Smooth muscle cell (in vitro differentiated cells): ENCODE data around the gene HACD2. TPM values are rescaled to one million over a fixed set of nuclear protein-coding genes. Genes with fewer than 3 reads are reported as not detected.

ENCODE experiments used
- DNase-seq: peaks from one replicate; lab custom pipeline; 2025; ENCODE audit not compliant: unreplicated experiment; lab: John Stamatoyannopoulos, UW
- H2AFZ ChIP-seq: fragments of 200-600 bp; sonication (generic); 2 replicates; pipeline ENCODE4 v1.6.0; 2016; ENCODE audit warnings: antibody characterized with exemption, low read depth, mild to moderate bottlenecking
- H3F3A ChIP-seq: fragments of 200-600 bp; sonication (generic); 2 replicates; pipeline ENCODE4 v1.6.0; 2017; ENCODE audit warnings: antibody characterized with exemption, low read depth
- H3K27ac ChIP-seq: fragments of 200-600 bp; sonication (generic); 2 replicates; pipeline ENCODE4 v1.5.1; 2016; ENCODE audit warnings: low read depth, mild to moderate bottlenecking
- H3K27me3 ChIP-seq: fragments of 200-600 bp; sonication (generic); 2 replicates; pipeline ENCODE4 v1.6.1; 2016; ENCODE audit warnings: low read depth, mild to moderate bottlenecking
- H3K36me3 ChIP-seq: fragments of 200-600 bp; sonication (generic); 2 replicates; pipeline ENCODE4 v1.5.1; 2016; ENCODE audit warnings: low read depth
- H3K4me1 ChIP-seq: fragments of 200-600 bp; sonication (generic); 2 replicates; pipeline ENCODE4 v1.5.1; 2016; ENCODE audit warnings: low read depth
- H3K4me2 ChIP-seq: fragments of 200-600 bp; sonication (generic); 2 replicates; pipeline ENCODE4 v1.6.0; 2016; ENCODE audit warnings: mild to moderate bottlenecking
- H3K4me3 ChIP-seq: fragments of 200-600 bp; sonication (generic); 2 replicates; pipeline ENCODE4 v1.5.1; 2016; ENCODE audit warnings: mild to moderate bottlenecking
- H3K79me2 ChIP-seq: fragments of 200-600 bp; sonication (generic); 2 replicates; pipeline ENCODE4 v1.6.0; 2016; ENCODE audit warnings: low read depth, mild to moderate bottlenecking
- H3K9ac ChIP-seq: fragments of 200-600 bp; sonication (generic); 2 replicates; pipeline ENCODE4 v1.6.0; 2016; ENCODE audit warnings: low read depth
- H3K9me3 ChIP-seq: fragments of 200-600 bp; sonication (generic); replicated peaks from 2 replicates; pipeline ENCODE4 v1.5.1; 2016; ENCODE audit warnings: low read depth
- H4K20me1 ChIP-seq: fragments of 200-600 bp; sonication (generic); 2 replicates; pipeline ENCODE4 v1.6.0; 2016; ENCODE audit warnings: low read depth
- WGBS: methylation state at CpG from one replicate; pipeline ENCODE4 v1.1.7; 2016; ENCODE audit warnings: low lambda C conversion rate; 5-methylcytosine and 5-hydroxymethylcytosine counted together
- polyA plus RNA-seq: library from polyadenylated mRNA; unstranded; fragments of >200 nt; fragmentation: Nextera tagmentation; extraction: Ambion mirVana; gene quantifications from 2 replicates; pipeline ENCODE4 v1.2.1, GENCODE V29; 2016
- total RNA-seq: library from RNA; depleted of rRNA; stranded (reverse); fragments of >200 nt; gene quantifications from 2 replicates; pipeline ENCODE4 v1.2.3, GENCODE V29; 2014
- TF ChIP-seq, protein P1 (sequence below): fragments of 200-600 bp; sonication (generic); IDR thresholded peaks from 2 replicates; pipeline ENCODE4 v1.5.1; 2017; ENCODE audit warnings: borderline replicate concordance, mild to moderate bottlenecking, antibody characterized with exemption; ENCODE audit not compliant: insufficient read depth, poor library complexity, severe bottlenecking

HACD2 gene
- total and polyA plus RNA-seq, 2 experiments from 2014 or later, result 9.5 to 28.3 TPM

DNA sequence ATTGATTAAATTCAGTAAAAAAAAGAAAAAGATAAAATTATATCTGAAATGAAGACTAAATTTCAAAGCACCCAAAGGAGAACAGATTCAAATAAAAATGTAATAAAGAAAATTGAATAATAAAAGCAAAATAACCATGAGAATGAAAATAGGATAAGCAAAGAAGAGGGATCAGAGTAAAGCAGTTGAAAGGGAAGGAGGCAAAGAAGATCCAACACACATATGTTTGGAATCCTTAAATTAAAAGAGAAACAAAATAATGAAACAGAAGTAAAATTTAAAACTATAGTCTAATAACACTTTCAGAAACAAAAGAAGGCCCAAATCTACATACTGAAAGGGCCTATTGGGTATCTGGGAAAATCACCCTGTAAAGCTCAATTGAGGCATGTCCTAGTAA, 32.1 kb downstream of the HACD2 start:
- no peak for DNase-seq
- peaks cover 15% of the 10 kb centered on the region for H3K36me3 ChIP-seq

DNA sequence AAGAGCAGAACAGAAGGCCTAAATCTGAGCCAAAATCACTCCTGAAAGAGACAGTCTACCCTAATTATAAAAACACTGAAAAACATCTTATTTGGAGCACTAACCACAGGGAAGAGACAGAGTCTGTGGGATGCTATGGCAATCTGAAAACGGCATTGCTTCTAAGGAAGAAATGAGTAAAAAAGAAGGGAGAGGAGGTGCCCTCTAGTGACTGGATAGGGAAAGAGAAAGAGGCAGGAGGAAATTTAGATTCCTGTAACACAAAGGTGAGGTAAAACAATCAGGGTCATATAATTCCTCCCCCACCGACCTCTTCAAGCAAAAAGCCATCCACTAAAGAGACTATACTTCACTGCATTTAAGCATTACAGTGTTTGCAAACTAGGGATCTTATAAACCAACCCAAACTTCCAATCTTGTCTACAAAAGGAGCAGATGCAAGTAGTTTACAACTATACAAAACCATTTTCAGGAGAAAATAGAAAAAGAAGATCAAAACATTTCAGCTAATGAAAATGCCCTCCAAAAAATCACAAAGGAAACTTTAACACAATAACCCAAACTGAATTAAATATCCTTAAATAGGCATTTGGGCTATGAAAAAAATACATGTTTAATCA, 32.6 kb downstream of the HACD2 start:
- no peak for DNase-seq
- H3K4me3 ChIP-seq, result no peak overlapping the region
- no peaks in the 10 kb centered on the region for H4K20me1 ChIP-seq
- no peaks in the 10 kb centered on the region for H3K27me3 ChIP-seq
- no peaks in the 10 kb centered on the region for H3K4me1 ChIP-seq
- H3K9me3 ChIP-seq, result peaks cover 17% of the 10 kb centered on the region
- peaks cover 5% of the 10 kb centered on the region for H3F3A ChIP-seq
- no peak overlapping the region for H3K4me2 ChIP-seq
- H3K79me2 ChIP-seq, result peaks cover 8% of the 10 kb centered on the region
- no peak overlapping the region for H3K9ac ChIP-seq
- no peak overlapping the region for H3K27ac ChIP-seq
- WGBS, result 25% methylated on average over 2 of the region's 2 CpGs
- H3K36me3 ChIP-seq, result peaks cover 15% of the 10 kb centered on the region
- TF ChIP-seq, protein P1, sequence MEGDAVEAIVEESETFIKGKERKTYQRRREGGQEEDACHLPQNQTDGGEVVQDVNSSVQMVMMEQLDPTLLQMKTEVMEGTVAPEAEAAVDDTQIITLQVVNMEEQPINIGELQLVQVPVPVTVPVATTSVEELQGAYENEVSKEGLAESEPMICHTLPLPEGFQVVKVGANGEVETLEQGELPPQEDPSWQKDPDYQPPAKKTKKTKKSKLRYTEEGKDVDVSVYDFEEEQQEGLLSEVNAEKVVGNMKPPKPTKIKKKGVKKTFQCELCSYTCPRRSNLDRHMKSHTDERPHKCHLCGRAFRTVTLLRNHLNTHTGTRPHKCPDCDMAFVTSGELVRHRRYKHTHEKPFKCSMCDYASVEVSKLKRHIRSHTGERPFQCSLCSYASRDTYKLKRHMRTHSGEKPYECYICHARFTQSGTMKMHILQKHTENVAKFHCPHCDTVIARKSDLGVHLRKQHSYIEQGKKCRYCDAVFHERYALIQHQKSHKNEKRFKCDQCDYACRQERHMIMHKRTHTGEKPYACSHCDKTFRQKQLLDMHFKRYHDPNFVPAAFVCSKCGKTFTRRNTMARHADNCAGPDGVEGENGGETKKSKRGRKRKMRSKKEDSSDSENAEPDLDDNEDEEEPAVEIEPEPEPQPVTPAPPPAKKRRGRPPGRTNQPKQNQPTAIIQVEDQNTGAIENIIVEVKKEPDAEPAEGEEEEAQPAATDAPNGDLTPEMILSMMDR, result no peak
- no peak overlapping the region for H2AFZ ChIP-seq

More for the DNA sequence above, 32.1 kb downstream of the HACD2 start:
- TF ChIP-seq, protein P1, result no peak
- H3K9ac ChIP-seq, result no peak overlapping the region
- H4K20me1 ChIP-seq, result no peaks in the 10 kb centered on the region
- H3F3A ChIP-seq, result no peaks in the 10 kb centered on the region
- no peaks in the 10 kb centered on the region for H3K4me1 ChIP-seq
- H3K27me3 ChIP-seq, result no peaks in the 10 kb centered on the region
- peaks cover 17% of the 10 kb centered on the region for H3K9me3 ChIP-seq
- H3K4me3 ChIP-seq, result no peak overlapping the region
- H3K27ac ChIP-seq, result no peak overlapping the region
- no peak overlapping the region for H3K4me2 ChIP-seq
- H2AFZ ChIP-seq, result no peak overlapping the region
- H3K79me2 ChIP-seq, result peaks cover 8% of the 10 kb centered on the region

DNA sequence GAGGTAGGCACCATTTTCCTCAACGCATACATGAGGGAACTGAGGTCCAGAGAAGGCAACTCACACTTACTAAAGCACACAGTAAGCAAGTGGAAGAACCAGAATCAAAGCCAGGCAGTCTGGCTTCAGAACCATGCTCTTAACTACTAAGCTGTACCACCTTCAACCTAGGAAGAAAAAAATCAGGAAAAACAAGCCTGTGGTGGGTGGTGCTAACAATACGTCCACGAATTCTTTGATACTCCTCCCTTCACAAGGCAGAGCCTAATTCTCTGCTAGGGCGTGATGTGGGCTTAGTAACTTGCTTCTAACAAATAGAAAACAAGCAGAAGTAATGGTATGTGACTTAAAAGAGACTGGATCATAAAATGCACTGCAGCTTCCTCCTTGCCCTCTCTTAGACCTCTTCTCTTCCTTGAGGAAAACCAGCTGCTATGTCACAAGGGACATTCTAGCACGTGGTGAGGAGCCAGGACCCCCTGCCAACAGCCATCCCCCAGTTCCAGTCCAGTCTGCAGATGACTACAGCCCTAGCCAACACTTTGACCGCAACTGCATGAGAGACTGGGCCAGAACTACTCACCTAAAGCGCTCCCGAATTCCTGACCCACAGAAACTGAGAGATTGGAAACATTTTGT, 36.9 kb downstream of the HACD2 start:
- no peak overlapping the region for H2AFZ ChIP-seq
- peaks cover 4% of the 10 kb centered on the region for H3K9me3 ChIP-seq
- H3F3A ChIP-seq, result peaks cover 8% of the 10 kb centered on the region
- WGBS, result 74% methylated on average over 8 of the region's 8 CpGs
- no peaks in the 10 kb centered on the region for H3K27me3 ChIP-seq
- no peak overlapping the region for H3K27ac ChIP-seq
- H3K4me1 ChIP-seq, result no peaks in the 10 kb centered on the region
- peaks cover 7% of the 10 kb centered on the region for H3K36me3 ChIP-seq
- H3K4me3 ChIP-seq, result no peak overlapping the region
- H3K79me2 ChIP-seq, result no peaks in the 10 kb centered on the region
- H3K4me2 ChIP-seq, result no peak overlapping the region
- peaks cover 7% of the 10 kb centered on the region for H4K20me1 ChIP-seq
- DNase-seq, result no peak
- H3K9ac ChIP-seq, result no peak overlapping the region
- TF ChIP-seq, protein P1, result no peak
